Fibroblast of the aortic adventitia (primary cell): ENCODE measurements around the gene NOP9. TPM values are rescaled to one million over a fixed set of nuclear protein-coding genes. Genes with fewer than 3 reads are reported as not detected.
A peak's percentile ranks its signal among the peaks of the same experiment; 100 is the strongest.

ENCODE experiments used
- DNase-seq: peaks from one replicate; pipeline ENCODE4 v3.0.0-alpha.2; 2010; ENCODE audit warnings: low read depth
- H3K4me3 ChIP-seq: 2 replicates; pipeline ENCODE4 v1.5.1; 2011; ENCODE audit warnings: low read depth, mild to moderate bottlenecking, control low read depth, low read length, moderate library complexity
- total RNA-seq: library from RNA; depleted of rRNA; stranded (reverse); fragments of >200 nt; gene quantifications from 2 replicates; pipeline ENCODE4 v1.2.3, GENCODE V29; 2012; ENCODE audit warnings: low replicate concordance
- TF ChIP-seq, protein P1 (sequence below): IDR thresholded peaks from 2 replicates; pipeline ENCODE4 v1.5.1; 2011; ENCODE audit warnings: mild to moderate bottlenecking, low read length, control low read depth, inconsistent platforms; ENCODE audit not compliant: insufficient read depth

Gene NOP9
- total RNA-seq: 16.4 and 19.6 TPM in 2 replicates

DNA sequence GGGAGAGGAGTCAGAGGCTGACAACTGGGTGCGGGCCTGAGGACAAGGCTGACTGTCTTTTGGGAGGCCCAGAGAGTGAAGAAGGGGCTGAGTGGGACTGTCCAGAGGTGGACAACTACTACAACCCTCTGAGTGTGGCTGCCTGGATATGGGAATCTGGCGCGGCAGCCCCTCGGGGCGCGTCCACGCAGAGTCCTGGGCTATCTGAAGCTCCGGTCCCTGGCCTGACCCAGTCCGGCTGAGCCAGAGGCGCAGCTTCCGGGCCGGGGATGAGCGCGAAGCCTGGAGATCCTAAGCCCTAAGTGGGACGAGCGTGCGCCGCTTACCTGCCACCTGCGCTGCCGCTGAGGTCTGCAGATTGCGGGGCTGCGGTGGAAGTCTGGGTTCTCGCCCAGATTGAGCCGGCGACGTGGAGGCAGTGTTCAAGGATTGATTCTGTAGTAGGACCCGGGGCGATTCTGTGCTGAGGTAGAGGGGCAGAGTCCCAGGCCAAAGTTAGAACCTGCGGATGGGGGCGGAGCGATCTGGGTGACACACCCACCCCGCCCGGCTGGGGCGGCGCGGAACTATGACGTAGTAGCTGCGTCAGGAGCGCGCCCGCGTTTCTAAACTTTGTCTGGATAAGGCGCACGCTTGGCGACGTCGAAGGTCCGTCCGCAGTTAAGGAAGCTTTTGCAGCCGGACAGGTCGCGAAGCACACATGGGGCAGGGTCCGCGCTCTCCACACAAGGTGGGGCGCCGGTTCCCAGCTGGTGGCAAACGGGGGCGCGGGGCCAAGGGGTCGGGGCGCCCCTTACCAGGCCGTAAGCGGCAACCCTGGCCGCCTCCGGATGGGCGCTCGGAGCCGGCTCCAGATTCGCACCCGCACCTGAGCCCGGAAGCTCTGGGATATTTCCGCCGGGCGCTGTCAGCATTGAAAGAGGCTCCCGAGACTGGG, at the start of gene NOP9, which contains the start of gene DHRS1:
Gene NOP9 (plus strand): TSS at position 596 of the 937 bp plus-strand sequence. CDS start 105 bp downstream, at position 701.
Gene DHRS1 (minus strand): TSS at position 526 of the 937 bp plus-strand sequence. CDS start 674 bp downstream, outside the sequence.
- TF ChIP-seq, protein P1, sequence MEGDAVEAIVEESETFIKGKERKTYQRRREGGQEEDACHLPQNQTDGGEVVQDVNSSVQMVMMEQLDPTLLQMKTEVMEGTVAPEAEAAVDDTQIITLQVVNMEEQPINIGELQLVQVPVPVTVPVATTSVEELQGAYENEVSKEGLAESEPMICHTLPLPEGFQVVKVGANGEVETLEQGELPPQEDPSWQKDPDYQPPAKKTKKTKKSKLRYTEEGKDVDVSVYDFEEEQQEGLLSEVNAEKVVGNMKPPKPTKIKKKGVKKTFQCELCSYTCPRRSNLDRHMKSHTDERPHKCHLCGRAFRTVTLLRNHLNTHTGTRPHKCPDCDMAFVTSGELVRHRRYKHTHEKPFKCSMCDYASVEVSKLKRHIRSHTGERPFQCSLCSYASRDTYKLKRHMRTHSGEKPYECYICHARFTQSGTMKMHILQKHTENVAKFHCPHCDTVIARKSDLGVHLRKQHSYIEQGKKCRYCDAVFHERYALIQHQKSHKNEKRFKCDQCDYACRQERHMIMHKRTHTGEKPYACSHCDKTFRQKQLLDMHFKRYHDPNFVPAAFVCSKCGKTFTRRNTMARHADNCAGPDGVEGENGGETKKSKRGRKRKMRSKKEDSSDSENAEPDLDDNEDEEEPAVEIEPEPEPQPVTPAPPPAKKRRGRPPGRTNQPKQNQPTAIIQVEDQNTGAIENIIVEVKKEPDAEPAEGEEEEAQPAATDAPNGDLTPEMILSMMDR: no peak
- DNase-seq: peak; percentile 85
- H3K4me3 ChIP-seq: peak within 1 kb of the TSS; percentile 99

GRCh38 chr14:24250354-24250753, 49.3 kb upstream of the NOP9 start:
- TF ChIP-seq, protein P1: no peak
- no peak overlapping the region for H3K4me3 ChIP-seq
- no peak for DNase-seq

DNA sequence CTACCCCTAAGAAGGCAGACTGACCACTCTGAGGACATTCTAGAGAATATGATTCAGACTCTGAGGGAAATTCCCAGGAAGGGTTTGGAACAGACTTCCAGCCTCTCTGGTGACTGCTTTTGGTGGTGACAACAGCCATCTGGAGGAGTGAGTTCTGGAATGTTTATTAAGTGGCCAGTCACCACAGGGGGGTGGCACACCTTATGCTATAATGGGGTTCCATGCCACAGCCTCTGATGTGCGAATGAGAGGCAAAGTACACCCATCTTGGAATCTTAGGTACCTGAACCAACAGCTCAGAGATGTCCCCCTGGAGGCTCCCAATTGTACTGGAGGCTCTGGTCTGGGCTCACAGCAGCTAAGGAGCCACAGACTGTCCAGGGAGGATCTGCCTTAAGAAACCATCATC, 47.8 kb upstream of the NOP9 start:
- TF ChIP-seq, protein P1: peak; percentile 26
- no peak overlapping the region for H3K4me3 ChIP-seq
- no peak for DNase-seq

DNA sequence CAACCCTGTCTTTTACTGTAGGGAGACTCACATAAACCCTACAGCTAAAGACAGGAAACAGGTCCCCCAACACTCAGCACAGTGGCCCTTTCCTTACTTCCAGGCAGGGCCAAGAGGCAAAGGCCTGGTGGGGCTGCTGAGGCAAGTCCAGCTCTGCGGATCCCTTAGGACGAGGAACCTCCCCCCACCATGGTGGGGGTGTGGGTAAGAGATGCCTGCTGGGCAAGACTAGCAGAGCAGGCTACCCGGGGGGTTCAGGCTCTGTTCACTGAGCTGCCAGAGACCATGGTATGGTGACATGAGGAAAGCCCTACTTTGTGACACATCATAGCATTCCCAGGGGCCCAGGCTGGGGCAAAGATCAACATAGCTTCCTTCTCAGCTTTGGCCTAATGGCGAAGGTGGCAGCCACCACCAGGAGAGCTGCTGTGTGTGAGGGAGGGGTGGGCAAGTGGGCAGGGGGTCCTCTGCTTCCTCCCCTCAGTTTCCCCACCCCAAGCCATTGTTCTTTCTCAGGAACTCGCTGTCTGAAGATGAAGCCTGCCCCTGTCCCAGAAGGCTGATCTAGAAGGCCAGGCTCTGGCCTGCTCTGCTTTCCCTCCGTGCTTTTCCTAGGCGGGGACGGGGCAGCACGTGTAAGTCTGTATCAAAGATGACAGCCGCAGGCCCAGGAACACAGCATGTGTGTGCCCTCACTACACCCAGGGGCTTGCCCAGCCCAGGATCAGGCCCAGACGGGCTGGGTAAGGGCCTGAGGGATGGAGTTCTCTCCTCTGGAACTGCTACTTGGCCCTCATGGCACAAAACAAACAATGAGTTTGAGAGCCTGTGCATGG, 47.1 kb upstream of the NOP9 start:
- no peak for DNase-seq

GRCh38 chr14:24253936-24254335, 45.7 kb upstream of the NOP9 start:
- no peak for DNase-seq
- no peak overlapping the region for H3K4me3 ChIP-seq
- TF ChIP-seq, protein P1: no peak

More for the DNA sequence above, 47.1 kb upstream of the NOP9 start:
- H3K4me3 ChIP-seq: no peak overlapping the region
- TF ChIP-seq, protein P1: no peak

GRCh38 chr14:24254630-24255392, 44.8 kb upstream of the NOP9 start:
- TF ChIP-seq, protein P1: no peak
- H3K4me3 ChIP-seq: no peak overlapping the region
- no peak for DNase-seq
